ENCODE measurements around the gene WDR86.

DNA sequence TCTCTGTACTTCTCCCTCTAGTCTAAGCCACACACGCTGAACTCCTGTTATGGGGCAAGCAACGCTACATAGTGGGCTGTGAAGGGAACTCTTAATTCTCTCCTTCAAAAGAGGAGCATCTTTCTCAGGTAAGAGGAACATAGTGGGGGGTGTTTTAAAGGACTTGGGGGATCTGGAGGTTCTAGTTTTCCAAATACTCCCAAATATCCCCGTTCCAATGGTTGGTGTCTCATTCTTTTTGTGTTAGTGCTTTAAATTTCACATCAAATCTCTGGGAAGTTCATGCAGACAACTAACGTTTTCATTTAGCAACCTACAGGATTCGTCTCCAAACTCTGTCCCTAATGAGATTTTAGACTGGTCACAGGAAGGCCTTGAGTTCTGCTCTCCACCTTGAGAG, 12.4 kb upstream of the WDR86 start:
- TF ChIP-seq EZH2 (IDR thresholded peaks at IDR 0.05; ENCODE audit: low read length), result no peak
- TF ChIP-seq, protein P1, sequence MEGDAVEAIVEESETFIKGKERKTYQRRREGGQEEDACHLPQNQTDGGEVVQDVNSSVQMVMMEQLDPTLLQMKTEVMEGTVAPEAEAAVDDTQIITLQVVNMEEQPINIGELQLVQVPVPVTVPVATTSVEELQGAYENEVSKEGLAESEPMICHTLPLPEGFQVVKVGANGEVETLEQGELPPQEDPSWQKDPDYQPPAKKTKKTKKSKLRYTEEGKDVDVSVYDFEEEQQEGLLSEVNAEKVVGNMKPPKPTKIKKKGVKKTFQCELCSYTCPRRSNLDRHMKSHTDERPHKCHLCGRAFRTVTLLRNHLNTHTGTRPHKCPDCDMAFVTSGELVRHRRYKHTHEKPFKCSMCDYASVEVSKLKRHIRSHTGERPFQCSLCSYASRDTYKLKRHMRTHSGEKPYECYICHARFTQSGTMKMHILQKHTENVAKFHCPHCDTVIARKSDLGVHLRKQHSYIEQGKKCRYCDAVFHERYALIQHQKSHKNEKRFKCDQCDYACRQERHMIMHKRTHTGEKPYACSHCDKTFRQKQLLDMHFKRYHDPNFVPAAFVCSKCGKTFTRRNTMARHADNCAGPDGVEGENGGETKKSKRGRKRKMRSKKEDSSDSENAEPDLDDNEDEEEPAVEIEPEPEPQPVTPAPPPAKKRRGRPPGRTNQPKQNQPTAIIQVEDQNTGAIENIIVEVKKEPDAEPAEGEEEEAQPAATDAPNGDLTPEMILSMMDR (optimal IDR thresholded peaks at IDR 0.05 in 1 of 3, IDR thresholded peaks at IDR 0.05 in 1 of 3, conservative IDR thresholded peaks at IDR 0.05 in 1 of 3; ENCODE audit: extremely low read depth in 1 of 3, insufficient read depth in 2 of 3, low read length in 3 of 3), result no peak
